A673 (cell line): ENCODE results near the gene CCSER1. TPM values are rescaled to one million over a fixed set of nuclear protein-coding genes. Genes with fewer than 3 reads are reported as not detected.

Experiments used
- BruUV-seq: library from RNA; stranded (reverse); fragments of 400-500 nt; replicated peaks from 2 replicates; lab custom pipeline; 2021; lab: Mats Ljungman, UMichigan
- CTCF ChIA-PET: fragments of 300-600 bp; sonication (Branson Sonifier 250); formaldehyde crosslinking; loops from one replicate; lab custom pipeline; 2022; ENCODE audit warnings: antibody characterized with exemption; lab: Charles Lee
- POLR2A ChIA-PET: fragments of 300-600 bp; sonication (Branson Sonifier 250); formaldehyde crosslinking; loops from one replicate; lab custom pipeline; 2022; ENCODE audit warnings: antibody characterized with exemption; ENCODE audit not compliant: low non-redundant PET; lab: Charles Lee
- DNase-seq: peaks from one replicate; pipeline ENCODE4 v3.0.0-alpha.2; 2015; ENCODE audit warnings: low spot score
- H3K27ac ChIP-seq: fragments of 200-600 bp; sonication (generic); 2 replicates; pipeline ENCODE4 v1.5.1; 2016; ENCODE audit warnings: mixed run types, low read depth, mild to moderate bottlenecking, mixed read lengths, antibody characterized with exemption, low read length; ENCODE audit not compliant: poor library complexity, severe bottlenecking
- H3K27me3 ChIP-seq: fragments of 200-600 bp; sonication (generic); replicated peaks from 2 replicates; pipeline ENCODE4 v1.6.1; 2017; ENCODE audit warnings: mixed run types, low read depth, mild to moderate bottlenecking, mixed read lengths, antibody characterized with exemption, low read length; ENCODE audit not compliant: insufficient read depth, poor library complexity
- H3K36me3 ChIP-seq: fragments of 200-600 bp; sonication (generic); 2 replicates; pipeline ENCODE4 v1.6.1; 2016; ENCODE audit warnings: mixed run types, mild to moderate bottlenecking, mixed read lengths, antibody characterized with exemption, low read length; ENCODE audit not compliant: insufficient read depth, poor library complexity, severe bottlenecking
- H3K4me1 ChIP-seq: fragments of 200-600 bp; sonication (generic); 2 replicates; pipeline ENCODE4 v1.6.1; 2017; ENCODE audit warnings: mixed run types, mild to moderate bottlenecking, mixed read lengths, antibody characterized with exemption, low read length; ENCODE audit not compliant: insufficient read depth, poor library complexity, severe bottlenecking
- H3K4me3 ChIP-seq: fragments of 200-600 bp; sonication (generic); 2 replicates; pipeline ENCODE4 v1.5.1; 2016; ENCODE audit warnings: low read depth, mixed run types, mild to moderate bottlenecking, mixed read lengths, low read length; ENCODE audit not compliant: poor library complexity, severe bottlenecking
- H3K9me3 ChIP-seq: fragments of 200-600 bp; sonication (generic); 2 replicates; pipeline ENCODE4 v1.6.1; 2016; ENCODE audit warnings: mixed run types, low read depth, mild to moderate bottlenecking, mixed read lengths, antibody characterized with exemption, low read length; ENCODE audit not compliant: poor library complexity, severe bottlenecking
- EZH2 ChIP-seq: fragments of 200-600 bp; sonication (generic); IDR thresholded peaks from 2 replicates; pipeline ENCODE4 v1.6.1; 2017; ENCODE audit warnings: borderline replicate concordance, low read depth, mild to moderate bottlenecking, mixed read lengths, antibody characterized with exemption, low read length; ENCODE audit not compliant: poor library complexity, severe bottlenecking
- intact Hi-C: fragments of 100-400 bp; cut with micrococcal nuclease; formaldehyde crosslinking; loops from one replicate; pipeline ENCODE4 v1.10.0; 2022; ENCODE audit not compliant: unreplicated experiment
- total RNA-seq: library from RNA; stranded (reverse); gene quantifications from 2 replicates; pipeline ENCODE4 v1.2.3, GENCODE V29; 2021
- TF ChIP-seq, protein P1 (sequence below): fragments of 300-800, 200-600 bp; sonication (generic); conservative IDR thresholded peaks from 2 replicates; pipeline ENCODE4 v1.5.1; 2017; ENCODE audit warnings: low read depth, mild to moderate bottlenecking, antibody characterized with exemption, low read length, moderate library complexity, mixed read lengths

Gene CCSER1
- total RNA-seq, 1 experiment from 2014 or later, result not detected

DNA sequence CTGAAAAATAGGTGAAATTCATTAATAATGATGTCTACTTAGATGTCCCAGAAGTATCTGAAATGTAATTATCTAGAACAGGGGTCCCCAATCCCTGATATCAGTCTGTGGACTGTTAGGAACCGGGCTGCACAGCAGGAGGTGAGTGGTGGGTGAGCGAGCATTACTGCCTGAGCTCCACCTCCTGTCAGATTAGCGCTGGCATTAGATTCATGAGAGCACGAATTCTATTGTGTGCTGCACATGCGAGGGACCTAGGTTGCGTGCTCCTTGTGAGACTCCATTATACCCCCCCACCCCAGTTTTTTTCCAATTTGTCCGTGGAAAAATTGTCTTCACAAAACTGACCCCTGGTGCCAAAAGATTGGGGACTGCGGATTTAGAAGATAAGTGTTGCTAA, 458.8 kb downstream of the CCSER1 start:
- POLR2A ChIA-PET, result interaction anchor here (0.6 kb wide), 1 partner anchor 1061 kb away, joined by 4 read pairs; no protein-coding TSS in a partner anchor
- CTCF ChIA-PET, result no interaction called here
- Histone ChIP-seq H3K27me3 (no peaks in the 10 kb centered on the region), H3K9me3 (no peaks in the 10 kb centered on the region), H3K27ac (no peak overlapping the region), H3K4me3 (no peak overlapping the region), H3K36me3 (no peaks in the 10 kb centered on the region), H3K4me1 (no peaks in the 10 kb centered on the region)
- DNase-seq, result no peak
- no TSS peak for BruUV-seq
- TF ChIP-seq EZH2, result no peak
- TF ChIP-seq, protein P1, sequence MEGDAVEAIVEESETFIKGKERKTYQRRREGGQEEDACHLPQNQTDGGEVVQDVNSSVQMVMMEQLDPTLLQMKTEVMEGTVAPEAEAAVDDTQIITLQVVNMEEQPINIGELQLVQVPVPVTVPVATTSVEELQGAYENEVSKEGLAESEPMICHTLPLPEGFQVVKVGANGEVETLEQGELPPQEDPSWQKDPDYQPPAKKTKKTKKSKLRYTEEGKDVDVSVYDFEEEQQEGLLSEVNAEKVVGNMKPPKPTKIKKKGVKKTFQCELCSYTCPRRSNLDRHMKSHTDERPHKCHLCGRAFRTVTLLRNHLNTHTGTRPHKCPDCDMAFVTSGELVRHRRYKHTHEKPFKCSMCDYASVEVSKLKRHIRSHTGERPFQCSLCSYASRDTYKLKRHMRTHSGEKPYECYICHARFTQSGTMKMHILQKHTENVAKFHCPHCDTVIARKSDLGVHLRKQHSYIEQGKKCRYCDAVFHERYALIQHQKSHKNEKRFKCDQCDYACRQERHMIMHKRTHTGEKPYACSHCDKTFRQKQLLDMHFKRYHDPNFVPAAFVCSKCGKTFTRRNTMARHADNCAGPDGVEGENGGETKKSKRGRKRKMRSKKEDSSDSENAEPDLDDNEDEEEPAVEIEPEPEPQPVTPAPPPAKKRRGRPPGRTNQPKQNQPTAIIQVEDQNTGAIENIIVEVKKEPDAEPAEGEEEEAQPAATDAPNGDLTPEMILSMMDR, result no peak
- intact Hi-C loops, result no loop called here

DNA sequence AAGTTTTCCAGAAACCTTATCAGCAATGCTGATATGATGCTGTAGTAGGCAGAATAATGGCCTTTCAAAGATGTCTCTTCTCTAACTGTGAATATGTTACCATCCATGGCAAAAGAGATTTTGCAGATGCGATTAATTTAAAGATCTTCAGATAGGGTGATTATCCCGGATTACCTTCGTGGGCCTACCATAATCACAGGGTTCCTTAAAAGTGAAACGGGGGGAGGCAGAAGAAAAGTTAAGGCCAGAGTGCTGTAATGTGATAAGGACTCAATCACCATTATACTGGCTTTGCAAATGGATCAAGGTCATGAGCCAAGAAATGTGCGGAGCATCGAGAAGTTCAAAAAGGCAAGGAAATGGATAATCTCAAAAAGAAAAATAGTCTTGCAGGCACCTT, 459.6 kb downstream of the CCSER1 start:
- H3K27me3 ChIP-seq, result no peaks in the 10 kb centered on the region
- intact Hi-C loops, result no loop called here
- no peak overlapping the region for H3K27ac ChIP-seq
- BruUV-seq, result no TSS peak
- no peak for TF ChIP-seq EZH2
- TF ChIP-seq, protein P1, result no peak
- ChIA-PET CTCF (no interaction called here), POLR2A (no interaction called here)
- H3K4me1 ChIP-seq, result no peaks in the 10 kb centered on the region
- no peak overlapping the region for H3K4me3 ChIP-seq
- no peak for DNase-seq
- no peaks in the 10 kb centered on the region for H3K9me3 ChIP-seq
- no peaks in the 10 kb centered on the region for H3K36me3 ChIP-seq

DNA sequence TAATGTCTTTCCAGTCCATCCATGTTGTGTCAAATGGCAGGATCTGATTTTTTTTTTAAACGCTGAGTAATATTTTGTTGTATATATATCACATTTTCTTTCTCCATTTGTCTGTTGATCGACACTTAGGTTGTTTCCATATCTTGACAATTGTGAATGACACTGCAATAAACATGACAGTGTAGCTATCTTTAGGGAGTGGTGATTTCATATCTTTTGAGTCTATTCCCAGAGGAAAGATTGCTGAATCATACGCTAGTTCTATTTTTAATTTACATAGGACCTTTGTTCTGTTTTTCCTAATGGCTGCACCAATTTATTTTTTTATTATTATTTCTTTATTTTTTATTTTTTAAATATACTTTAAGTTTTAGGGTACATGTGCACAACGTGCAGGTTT, 470.7 kb downstream of the CCSER1 start:
- TF ChIP-seq, protein P1, result no peak
- TF ChIP-seq EZH2, result no peak
- no peaks in the 10 kb centered on the region for H3K4me1 ChIP-seq
- no peaks in the 10 kb centered on the region for H3K9me3 ChIP-seq
- H3K27me3 ChIP-seq, result no peaks in the 10 kb centered on the region
- CTCF ChIA-PET, result no interaction called here
- H3K27ac ChIP-seq, result no peak overlapping the region
- no peaks in the 10 kb centered on the region for H3K36me3 ChIP-seq
- intact Hi-C loops, result no loop called here
- no peak for DNase-seq
- no TSS peak for BruUV-seq
- POLR2A ChIA-PET, result no interaction called here
- no peak overlapping the region for H3K4me3 ChIP-seq
